ENCODE data around the gene SYNDIG1. TPM values are rescaled to one million over a fixed set of nuclear protein-coding genes. Genes with fewer than 3 reads are reported as not detected.

The SYNDIG1 gene
- total RNA-seq, 1 donor from 2014 or later: 5.7 TPM

GRCh38 chr20:24504331-24505285 lies 35.2 kb downstream of the SYNDIG1 start:
- peak overlapping the region; percentile 99 for H3K27ac Mint-ChIP-seq (ENCODE audit: unreplicated experiment)
- peaks cover 22% of the 10 kb centered on the region for H3K4me1 ChIP-seq (ENCODE audit: insufficient read depth, low read length)
- no peak overlapping the region for H3K4me3 ChIP-seq (ENCODE audit: insufficient read depth, low read depth, low read length)
- peaks cover 2% of the 10 kb centered on the region for H3K79me2 ChIP-seq (ENCODE audit: insufficient read depth, low read length)
- no peaks in the 10 kb centered on the region for H4K20me1 ChIP-seq (ENCODE audit: insufficient read depth, low read length)
- H3K27me3 Mint-ChIP-seq (ENCODE audit: low read depth, unreplicated experiment): no peaks in the 10 kb centered on the region
- no peaks in the 10 kb centered on the region for H3K9me3 Mint-ChIP-seq (ENCODE audit: unreplicated experiment)
- peaks cover 40% of the 10 kb centered on the region for H3K4me1 Mint-ChIP-seq (ENCODE audit: low read depth, unreplicated experiment)
- DNase-seq (ENCODE audit: low read depth): no peak
- H3K9ac ChIP-seq (ENCODE audit: low read length): no peak overlapping the region
- FAIRE-seq: no peak
- no peaks in the 10 kb centered on the region for H3K9me3 ChIP-seq (ENCODE audit: insufficient read depth, low read depth, low read length)
- no peaks in the 10 kb centered on the region for H3K27me3 ChIP-seq (ENCODE audit: insufficient read depth, low read length)
- no peaks in the 10 kb centered on the region for H3K36me3 ChIP-seq (ENCODE audit: insufficient read depth, low read length)
- H2AFZ ChIP-seq (ENCODE audit: low read depth, low read length): no peak overlapping the region
- H3K4me3 Mint-ChIP-seq (ENCODE audit: unreplicated experiment): no peak overlapping the region
- peaks cover 7% of the 10 kb centered on the region for H3K36me3 Mint-ChIP-seq (ENCODE audit: low read depth, unreplicated experiment)
- no peak for TF ChIP-seq EZH2 (IDR thresholded peaks at IDR 0.05; ENCODE audit: insufficient read depth, low read length)
- TF ChIP-seq CTCF (IDR thresholded peaks at IDR 0.05; ENCODE audit: insufficient read depth, low read depth, low read length): no peak
- no peak overlapping the region for H3K4me2 ChIP-seq (ENCODE audit: low read length)
- no peak overlapping the region for H3K27ac ChIP-seq (ENCODE audit: low read depth, low read length)

- Histone ChIP-seq H3K4me2 (ENCODE audit: low read length) (no peak overlapping the region), H2AFZ (ENCODE audit: low read depth, low read length) (no peak overlapping the region), H3K79me2 (ENCODE audit: insufficient read depth, low read length) (peaks cover 2% of the 10 kb centered on the region), H3K9me3 (ENCODE audit: insufficient read depth, low read depth, low read length) (no peaks in the 10 kb centered on the region), H3K4me1 (ENCODE audit: insufficient read depth, low read length) (peaks cover 22% of the 10 kb centered on the region), H3K27ac (ENCODE audit: low read depth, low read length) (no peak overlapping the region), H4K20me1 (ENCODE audit: insufficient read depth, low read length) (no peaks in the 10 kb centered on the region), H3K36me3 (ENCODE audit: insufficient read depth, low read length) (no peaks in the 10 kb centered on the region), H3K4me3 (ENCODE audit: insufficient read depth, low read depth, low read length) (no peak overlapping the region), H3K27me3 (ENCODE audit: insufficient read depth, low read length) (no peaks in the 10 kb centered on the region), H3K9ac (ENCODE audit: low read length) (no peak overlapping the region)
- FAIRE-seq (no peak), DNase-seq (ENCODE audit: low read depth) (no peak)
- Mint-ChIP-seq H3K4me3 (ENCODE audit: unreplicated experiment) (no peak overlapping the region), H3K27ac (ENCODE audit: unreplicated experiment) (peak overlapping the region; percentile 34), H3K27me3 (ENCODE audit: low read depth, unreplicated experiment) (no peaks in the 10 kb centered on the region), H3K4me1 (ENCODE audit: low read depth, unreplicated experiment) (peaks cover 38% of the 10 kb centered on the region), H3K9me3 (ENCODE audit: unreplicated experiment) (peaks cover 3% of the 10 kb centered on the region), H3K36me3 (ENCODE audit: low read depth, unreplicated experiment) (peaks cover 7% of the 10 kb centered on the region)
- TF ChIP-seq EZH2 (IDR thresholded peaks at IDR 0.05; ENCODE audit: insufficient read depth, low read length): no peak
- no peak for TF ChIP-seq CTCF (IDR thresholded peaks at IDR 0.05; ENCODE audit: insufficient read depth, low read depth, low read length)
Measured at GRCh38 chr20:24506146-24506545, 36.7 kb downstream of the SYNDIG1 start.

GRCh38 chr20:24506696-24507095 lies 37.3 kb downstream of the SYNDIG1 start:
- Histone ChIP-seq H3K79me2 (ENCODE audit: insufficient read depth, low read length) (peaks cover 2% of the 10 kb centered on the region), H3K9me3 (ENCODE audit: insufficient read depth, low read depth, low read length) (no peaks in the 10 kb centered on the region), H3K4me3 (ENCODE audit: insufficient read depth, low read depth, low read length) (no peak overlapping the region), H3K4me2 (ENCODE audit: low read length) (no peak overlapping the region), H3K27ac (ENCODE audit: low read depth, low read length) (no peak overlapping the region), H3K27me3 (ENCODE audit: insufficient read depth, low read length) (no peaks in the 10 kb centered on the region), H3K4me1 (ENCODE audit: insufficient read depth, low read length) (peaks cover 21% of the 10 kb centered on the region), H4K20me1 (ENCODE audit: insufficient read depth, low read length) (no peaks in the 10 kb centered on the region), H2AFZ (ENCODE audit: low read depth, low read length) (no peak overlapping the region), H3K36me3 (ENCODE audit: insufficient read depth, low read length) (no peaks in the 10 kb centered on the region), H3K9ac (ENCODE audit: low read length) (no peak overlapping the region)
- FAIRE-seq (no peak), DNase-seq (ENCODE audit: low read depth) (no peak)
- TF ChIP-seq EZH2 (IDR thresholded peaks at IDR 0.05; ENCODE audit: insufficient read depth, low read length) (no peak), CTCF (IDR thresholded peaks at IDR 0.05; ENCODE audit: insufficient read depth, low read depth, low read length) (no peak)
- H3K36me3 Mint-ChIP-seq (ENCODE audit: low read depth, unreplicated experiment): peaks cover 7% of the 10 kb centered on the region
- H3K4me1 Mint-ChIP-seq (ENCODE audit: low read depth, unreplicated experiment): peaks cover 38% of the 10 kb centered on the region
- no peak overlapping the region for H3K27ac Mint-ChIP-seq (ENCODE audit: unreplicated experiment)
- no peaks in the 10 kb centered on the region for H3K27me3 Mint-ChIP-seq (ENCODE audit: low read depth, unreplicated experiment)
- no peak overlapping the region for H3K4me3 Mint-ChIP-seq (ENCODE audit: unreplicated experiment)
- peaks cover 3% of the 10 kb centered on the region for H3K9me3 Mint-ChIP-seq (ENCODE audit: unreplicated experiment)

Data from astrocyte (in vitro differentiated cells and primary cell).